Keratinocyte (primary cell): Measurements from ENCODE around the gene NOTCH1. TPM values are rescaled to one million over a fixed set of nuclear protein-coding genes. Genes with fewer than 3 reads are reported as not detected.

Experiments used
- DNase-seq: peaks from one replicate; pipeline ENCODE4 v3.0.0-alpha.2; 2011; ENCODE audit warnings: low read depth, missing footprints, low spot score
- FAIRE-seq: peaks from 2 replicates; lab custom pipeline; 2011; peaks lifted over from hg19 to GRCh38; lab: Jason Lieb, UNC
- H2AFZ ChIP-seq: 2 replicates; pipeline ENCODE4 v1.6.0; 2012; ENCODE audit warnings: low read length, control low read depth, inconsistent platforms; ENCODE audit not compliant: control insufficient read depth
- H3K27ac ChIP-seq: 2 replicates; pipeline ENCODE4 v1.5.1; 2011; ENCODE audit warnings: low read length; ENCODE audit not compliant: control insufficient read depth, insufficient read depth
- H3K27me3 ChIP-seq: 3 replicates; pipeline ENCODE4 v1.6.0; 2011; ENCODE audit warnings: low read length; ENCODE audit not compliant: control insufficient read depth, insufficient read depth; ENCODE audit errors: extremely low read depth
- H3K36me3 ChIP-seq, 2 experiments: 2 replicates in 1 of 2; 3 replicates in 1 of 2; pipeline ENCODE4 v1.5.1; 2011; ENCODE audit warnings: low read length in 2 of 2, mild to moderate bottlenecking in 1 of 2; ENCODE audit not compliant: control insufficient read depth in 2 of 2, insufficient read depth in 2 of 2; ENCODE audit errors: extremely low read depth in 1 of 2
- H3K4me1 ChIP-seq: 3 replicates; pipeline ENCODE4 v1.5.1; 2011; ENCODE audit warnings: low read length; ENCODE audit not compliant: control insufficient read depth, insufficient read depth; ENCODE audit errors: extremely low read depth
- H3K4me2 ChIP-seq: 3 replicates; pipeline ENCODE4 v1.6.0; 2011; ENCODE audit warnings: low read depth, low read length; ENCODE audit not compliant: control insufficient read depth, insufficient read depth; ENCODE audit errors: extremely low read depth
- H3K4me3 ChIP-seq, 3 experiments: fragments of 200-600 bp in 1 of 3; sonication (generic) in 1 of 3; 2 replicates in 2 of 3; 3 replicates in 1 of 3; pipeline ENCODE4 v1.5.1; 2011 to 2016; ENCODE audit warnings: low read length in 3 of 3, mild to moderate bottlenecking in 3 of 3, control low read depth in 2 of 3, inconsistent platforms in 1 of 3, low read depth in 1 of 3, mixed read lengths in 1 of 3, mixed run types in 1 of 3, moderate library complexity in 1 of 3; ENCODE audit not compliant: control insufficient read depth in 2 of 3, insufficient read depth in 2 of 3; ENCODE audit errors: extremely low read depth in 1 of 3
- H3K79me2 ChIP-seq: 2 replicates; pipeline ENCODE4 v1.6.0; 2012; ENCODE audit warnings: low read length; ENCODE audit not compliant: control insufficient read depth, insufficient read depth
- H3K9ac ChIP-seq: 3 replicates; pipeline ENCODE4 v1.6.0; 2011; ENCODE audit warnings: low read length; ENCODE audit not compliant: control insufficient read depth, insufficient read depth; ENCODE audit errors: extremely low read depth
- H3K9me1 ChIP-seq: 3 replicates; pipeline ENCODE4 v1.6.0; 2011; ENCODE audit warnings: low read length; ENCODE audit not compliant: control insufficient read depth, insufficient read depth; ENCODE audit errors: extremely low read depth
- H3K9me3 ChIP-seq: 2 replicates; pipeline ENCODE4 v1.5.1; 2012; ENCODE audit warnings: low read depth, low read length; ENCODE audit not compliant: control insufficient read depth
- H4K20me1 ChIP-seq: 3 replicates; pipeline ENCODE4 v1.6.0; 2011; ENCODE audit warnings: low read length; ENCODE audit not compliant: control insufficient read depth, insufficient read depth; ENCODE audit errors: extremely low read depth
- EZH2 ChIP-seq: IDR thresholded peaks from one replicate; pipeline ENCODE4 v1.6.1; 2012; ENCODE audit warnings: inconsistent platforms, mild to moderate bottlenecking, low read length, moderate library complexity
- dilution Hi-C: fragments of 300-500 bp; cut with MboI; formaldehyde crosslinking; loops from one replicate; pipeline ENCODE4 v1.7.0; 2020; ENCODE audit warnings: low sequenced_read_pairs; ENCODE audit not compliant: extremely low pct_ligation_motif_present
- polyA plus RNA-seq, 5 experiments: library from polyadenylated mRNA; depleted of rRNA in 3 of 5; stranded (reverse) in 3 of 5; stranded (forward) in 1 of 5; unstranded in 1 of 5; fragments of >200 nt; gene quantifications; 1 replicate in 1 of 5; 2 replicates in 3 of 5; 3 replicates in 1 of 5; pipeline versions ENCODE4 v1.2.1 to v1.2.3, GENCODE V29; 2011 to 2012; ENCODE audit warnings: missing spikeins in 2 of 5, low read depth in 1 of 5, low replicate concordance in 1 of 5
- TF ChIP-seq, protein P1 (sequence below), 3 experiments: IDR thresholded peaks in 1 of 3; conservative IDR thresholded peaks in 1 of 3; optimal IDR thresholded peaks in 1 of 3; 2 replicates in 2 of 3; 3 replicates in 1 of 3; pipeline versions ENCODE3 to v1.5.1; 2011; ENCODE audit warnings: low read length in 3 of 3, mild to moderate bottlenecking in 3 of 3, moderate library complexity in 2 of 3, control low read depth in 1 of 3, inconsistent platforms in 1 of 3; ENCODE audit not compliant: insufficient read depth in 2 of 3; ENCODE audit errors: extremely low read depth in 1 of 3

Gene NOTCH1
- polyA plus RNA-seq, 1 donor (not counting 4 experiments of a cell fraction or from before 2014, with no cell fraction given): 6.1 TPM

DNA sequence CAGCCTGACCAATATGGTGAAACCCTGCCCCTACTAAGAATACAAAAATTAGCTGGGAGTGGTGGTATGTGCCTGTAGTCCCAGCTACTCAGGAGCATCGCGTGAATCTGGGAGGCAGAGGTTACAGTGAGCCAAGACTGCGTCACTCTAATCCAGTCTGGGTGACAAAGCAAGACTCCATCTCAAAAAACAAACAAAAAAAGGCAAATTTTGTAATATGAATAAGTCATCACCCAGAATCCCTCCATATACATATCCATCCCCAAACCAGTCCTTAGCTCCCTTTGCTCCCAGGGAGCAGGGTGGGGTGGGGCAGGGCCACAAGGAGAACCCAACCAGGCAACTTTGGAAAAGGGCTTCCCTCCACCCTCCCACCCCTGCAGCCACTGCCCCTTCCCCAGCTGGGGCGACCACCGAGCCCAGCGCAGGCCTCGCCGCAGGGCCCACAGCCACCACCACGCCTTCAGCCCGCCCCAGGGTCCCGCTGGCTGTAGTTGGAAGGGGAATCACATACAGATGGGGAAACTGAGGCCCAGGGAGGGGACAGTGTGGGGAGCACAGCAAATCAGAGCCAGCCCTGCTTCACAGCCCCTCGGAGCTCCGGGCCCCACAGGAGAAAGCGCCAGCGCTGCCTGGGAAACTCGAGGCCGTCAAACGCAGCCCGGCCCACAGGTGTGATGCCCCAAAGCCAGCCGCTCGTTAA, 7.8 kb downstream of the NOTCH1 start:
- Histone ChIP-seq H3K27ac (no peak overlapping the region), H3K4me1 (peaks cover 29% of the 10 kb centered on the region), H3K36me3 (peaks cover 40% of the 10 kb centered on the region in 2 experiments), H3K9me1 (peaks cover 7% of the 10 kb centered on the region), H3K4me2 (no peak overlapping the region), H4K20me1 (peaks cover 65% of the 10 kb centered on the region), H2AFZ (no peak overlapping the region), H3K9me3 (no peaks in the 10 kb centered on the region), H3K4me3 (no peak overlapping the region), H3K27me3 (no peaks in the 10 kb centered on the region), H3K9ac (no peak overlapping the region), H3K79me2 (peaks cover 94% of the 10 kb centered on the region)
- FAIRE-seq: no peak
- DNase-seq: no peak
- TF ChIP-seq EZH2: no peak
- TF ChIP-seq, protein P1, sequence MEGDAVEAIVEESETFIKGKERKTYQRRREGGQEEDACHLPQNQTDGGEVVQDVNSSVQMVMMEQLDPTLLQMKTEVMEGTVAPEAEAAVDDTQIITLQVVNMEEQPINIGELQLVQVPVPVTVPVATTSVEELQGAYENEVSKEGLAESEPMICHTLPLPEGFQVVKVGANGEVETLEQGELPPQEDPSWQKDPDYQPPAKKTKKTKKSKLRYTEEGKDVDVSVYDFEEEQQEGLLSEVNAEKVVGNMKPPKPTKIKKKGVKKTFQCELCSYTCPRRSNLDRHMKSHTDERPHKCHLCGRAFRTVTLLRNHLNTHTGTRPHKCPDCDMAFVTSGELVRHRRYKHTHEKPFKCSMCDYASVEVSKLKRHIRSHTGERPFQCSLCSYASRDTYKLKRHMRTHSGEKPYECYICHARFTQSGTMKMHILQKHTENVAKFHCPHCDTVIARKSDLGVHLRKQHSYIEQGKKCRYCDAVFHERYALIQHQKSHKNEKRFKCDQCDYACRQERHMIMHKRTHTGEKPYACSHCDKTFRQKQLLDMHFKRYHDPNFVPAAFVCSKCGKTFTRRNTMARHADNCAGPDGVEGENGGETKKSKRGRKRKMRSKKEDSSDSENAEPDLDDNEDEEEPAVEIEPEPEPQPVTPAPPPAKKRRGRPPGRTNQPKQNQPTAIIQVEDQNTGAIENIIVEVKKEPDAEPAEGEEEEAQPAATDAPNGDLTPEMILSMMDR (optimal IDR thresholded peaks at IDR 0.05 in 1 of 3, IDR thresholded peaks at IDR 0.05 in 1 of 3, conservative IDR thresholded peaks at IDR 0.05 in 1 of 3; ENCODE audit: extremely low read depth in 1 of 3, insufficient read depth in 2 of 3, low read length in 3 of 3): no peak
- dilution Hi-C loops: no loop called here

DNA sequence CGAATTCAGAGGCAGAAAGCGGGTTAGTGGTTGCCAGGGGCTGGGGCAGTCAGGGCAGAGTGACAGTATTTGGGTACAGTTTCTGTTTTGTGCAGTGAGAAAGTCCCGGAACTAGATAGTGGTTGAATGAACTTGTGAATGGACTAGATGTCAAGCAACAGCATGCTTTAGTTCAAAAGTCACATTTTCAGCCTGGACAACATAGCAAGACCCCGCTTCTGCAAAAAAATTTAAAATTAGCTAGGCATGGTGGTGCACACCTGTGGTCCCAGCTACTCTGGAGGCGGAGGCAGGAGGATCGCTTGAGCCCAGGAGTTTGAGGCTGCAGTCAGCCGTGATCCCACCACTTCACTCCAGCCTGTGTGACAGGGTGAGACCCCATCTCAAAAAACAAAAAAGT, 8.4 kb downstream of the NOTCH1 start:
- Histone ChIP-seq H3K36me3 (peaks cover 38 to 39% of the 10 kb centered on the region in 2 experiments), H3K9me1 (peaks cover 7% of the 10 kb centered on the region)

More for the DNA sequence above, 8.4 kb downstream of the NOTCH1 start:
- Histone ChIP-seq H3K79me2 (peaks cover 94% of the 10 kb centered on the region), H3K9me3 (no peaks in the 10 kb centered on the region), H3K9ac (no peak overlapping the region), H4K20me1 (peaks cover 66% of the 10 kb centered on the region), H2AFZ (no peak overlapping the region), H3K27ac (no peak overlapping the region), H3K4me2 (no peak overlapping the region), H3K4me1 (peaks cover 32% of the 10 kb centered on the region), H3K27me3 (no peaks in the 10 kb centered on the region), H3K4me3 (no peak overlapping the region)
- TF ChIP-seq EZH2: no peak
- TF ChIP-seq, protein P1 (optimal IDR thresholded peaks at IDR 0.05 in 1 of 3, IDR thresholded peaks at IDR 0.05 in 1 of 3, conservative IDR thresholded peaks at IDR 0.05 in 1 of 3; ENCODE audit: extremely low read depth in 1 of 3, insufficient read depth in 2 of 3, low read length in 3 of 3): no peak
- FAIRE-seq: no peak
- dilution Hi-C loops: no loop called here
- DNase-seq: no peak
